Measurements from ENCODE around the gene OTOGL. TPM values are rescaled to one million over a fixed set of nuclear protein-coding genes. Genes with fewer than 3 reads are reported as not detected.
A peak's percentile ranks its signal among the peaks of the same experiment; 100 is the strongest.

The OTOGL gene
- total RNA-seq, 1 experiment from 2014 or later: not detected

- intact Hi-C loops (cut with micrococcal nuclease): no loop called here
- no peaks in the 10 kb centered on the region for H3K36me3 Mint-ChIP-seq (ENCODE audit: insufficient read depth, unreplicated experiment)
- H3K4me1 Mint-ChIP-seq (ENCODE audit: insufficient read depth, unreplicated experiment): peaks cover 10% of the 10 kb centered on the region
- DNase-seq (ENCODE audit: unreplicated experiment): no peak
- no peaks in the 10 kb centered on the region for H3K9me3 Mint-ChIP-seq (ENCODE audit: unreplicated experiment)
- BruUV-seq (replicated peaks): no TSS peak
- TF ChIP-seq CTCF (IDR thresholded peaks at IDR 0.05; ENCODE audit: unreplicated experiment): no peak
- CTCF ChIA-PET: no interaction called here
- no peak overlapping the region for H3K4me3 Mint-ChIP-seq (ENCODE audit: unreplicated experiment)
- POLR2A ChIA-PET: no interaction called here
- H3K27me3 Mint-ChIP-seq (ENCODE audit: insufficient read depth, unreplicated experiment): no peaks in the 10 kb centered on the region
- H3K27ac Mint-ChIP-seq (ENCODE audit: low read depth, unreplicated experiment): no peak overlapping the region
Observed at GRCh38 chr12:80056232-80056631, 43.1 kb upstream of the OTOGL start.

- no peaks in the 10 kb centered on the region for H3K36me3 Mint-ChIP-seq (ENCODE audit: insufficient read depth, unreplicated experiment)
- no peak overlapping the region for H3K27ac Mint-ChIP-seq (ENCODE audit: low read depth, unreplicated experiment)
- no peak overlapping the region for H3K4me3 Mint-ChIP-seq (ENCODE audit: unreplicated experiment)
- CTCF ChIA-PET: no interaction called here
- no TSS peak for BruUV-seq (replicated peaks)
- peaks cover 10% of the 10 kb centered on the region for H3K4me1 Mint-ChIP-seq (ENCODE audit: insufficient read depth, unreplicated experiment)
- intact Hi-C loops (cut with micrococcal nuclease): no loop called here
- H3K9me3 Mint-ChIP-seq (ENCODE audit: unreplicated experiment): no peaks in the 10 kb centered on the region
- no peaks in the 10 kb centered on the region for H3K27me3 Mint-ChIP-seq (ENCODE audit: insufficient read depth, unreplicated experiment)
- TF ChIP-seq CTCF (IDR thresholded peaks at IDR 0.05; ENCODE audit: unreplicated experiment): no peak
- POLR2A ChIA-PET: no interaction called here
- peak; percentile 40 for DNase-seq (ENCODE audit: unreplicated experiment)
Observed at GRCh38 chr12:80056845-80057244, 42.5 kb upstream of the OTOGL start.

GRCh38 chr12:80058586-80058985 lies 40.8 kb upstream of the OTOGL start:
- ChIA-PET POLR2A (no interaction called here), CTCF (no interaction called here)
- no peak for TF ChIP-seq CTCF (IDR thresholded peaks at IDR 0.05; ENCODE audit: unreplicated experiment)
- no TSS peak for BruUV-seq (replicated peaks)
- DNase-seq (ENCODE audit: unreplicated experiment): no peak
- intact Hi-C loops (cut with micrococcal nuclease): no loop called here
- Mint-ChIP-seq H3K9me3 (ENCODE audit: unreplicated experiment) (no peaks in the 10 kb centered on the region), H3K36me3 (ENCODE audit: insufficient read depth, unreplicated experiment) (no peaks in the 10 kb centered on the region), H3K27me3 (ENCODE audit: insufficient read depth, unreplicated experiment) (no peaks in the 10 kb centered on the region), H3K27ac (ENCODE audit: low read depth, unreplicated experiment) (no peak overlapping the region), H3K4me3 (ENCODE audit: unreplicated experiment) (no peak overlapping the region), H3K4me1 (ENCODE audit: insufficient read depth, unreplicated experiment) (no peaks in the 10 kb centered on the region)

GRCh38 chr12:80059102-80059501 lies 40.2 kb upstream of the OTOGL start:
- no peak for DNase-seq (ENCODE audit: unreplicated experiment)
- intact Hi-C loops (cut with micrococcal nuclease): no loop called here
- Mint-ChIP-seq H3K27me3 (ENCODE audit: insufficient read depth, unreplicated experiment) (no peaks in the 10 kb centered on the region), H3K27ac (ENCODE audit: low read depth, unreplicated experiment) (no peak overlapping the region), H3K36me3 (ENCODE audit: insufficient read depth, unreplicated experiment) (no peaks in the 10 kb centered on the region), H3K4me3 (ENCODE audit: unreplicated experiment) (no peak overlapping the region), H3K9me3 (ENCODE audit: unreplicated experiment) (no peaks in the 10 kb centered on the region), H3K4me1 (ENCODE audit: insufficient read depth, unreplicated experiment) (no peaks in the 10 kb centered on the region)
- no TSS peak for BruUV-seq (replicated peaks)
- no peak for TF ChIP-seq CTCF (IDR thresholded peaks at IDR 0.05; ENCODE audit: unreplicated experiment)
- ChIA-PET POLR2A (no interaction called here), CTCF (interaction anchor here (0.7 kb wide), 1 partner anchor 44 kb away, joined by 3 read pairs; no protein-coding TSS in a partner anchor)
